Astrocyte (in vitro differentiated cells and primary cell): ENCODE data around the gene RANBP1. TPM values are rescaled to one million over a fixed set of nuclear protein-coding genes. Genes with fewer than 3 reads are reported as not detected.

Experiments
- DNase-seq: peaks from one replicate; pipeline ENCODE4 v3.0.0-alpha.2; 2010; ENCODE audit warnings: low read depth
- FAIRE-seq: peaks from 2 replicates; lab custom pipeline; 2011; peaks lifted over from hg19 to GRCh38; lab: Jason Lieb, UNC
- H2AFZ ChIP-seq: 2 replicates; pipeline ENCODE4 v1.6.0; 2012; ENCODE audit warnings: low read depth, low read length, inconsistent platforms
- H3K27ac ChIP-seq: 2 replicates; pipeline ENCODE4 v1.5.1; 2011; ENCODE audit warnings: low read depth, low read length, inconsistent platforms
- H3K27me3 ChIP-seq: 2 replicates; pipeline ENCODE4 v1.6.0; 2011; ENCODE audit warnings: low read length, inconsistent platforms; ENCODE audit not compliant: insufficient read depth
- H3K36me3 ChIP-seq: 2 replicates; pipeline ENCODE4 v1.5.1; 2011; ENCODE audit warnings: low read length, inconsistent platforms; ENCODE audit not compliant: insufficient read depth
- H3K4me1 ChIP-seq: 2 replicates; pipeline ENCODE4 v1.5.1; 2011; ENCODE audit warnings: low read length, inconsistent platforms; ENCODE audit not compliant: insufficient read depth
- H3K4me2 ChIP-seq: 2 replicates; pipeline ENCODE4 v1.6.0; 2012; ENCODE audit warnings: low read length, inconsistent platforms
- H3K4me3 ChIP-seq: 2 replicates; pipeline ENCODE4 v1.5.1; 2011; ENCODE audit warnings: low read depth, mild to moderate bottlenecking, low read length, inconsistent platforms; ENCODE audit not compliant: insufficient read depth
- H3K79me2 ChIP-seq: 2 replicates; pipeline ENCODE4 v1.6.0; 2012; ENCODE audit warnings: mild to moderate bottlenecking, low read length, inconsistent platforms; ENCODE audit not compliant: insufficient read depth
- H3K9ac ChIP-seq: 2 replicates; pipeline ENCODE4 v1.6.0; 2012; ENCODE audit warnings: mild to moderate bottlenecking, low read length, inconsistent platforms
- H3K9me3 ChIP-seq: 2 replicates; pipeline ENCODE4 v1.5.1; 2012; ENCODE audit warnings: low read depth, mild to moderate bottlenecking, low read length, inconsistent platforms; ENCODE audit not compliant: insufficient read depth
- H4K20me1 ChIP-seq: 2 replicates; pipeline ENCODE4 v1.6.0; 2012; ENCODE audit warnings: low read length, inconsistent platforms; ENCODE audit not compliant: insufficient read depth
- H3K27ac Mint-ChIP-seq: one replicate; pipeline ENCODE4 v1.8.0; 2021; ENCODE audit warnings: mild to moderate bottlenecking, mixed read lengths; ENCODE audit not compliant: unreplicated experiment
- H3K27me3 Mint-ChIP-seq: one replicate; pipeline ENCODE4 v1.8.0; 2021; ENCODE audit warnings: low read depth, mixed read lengths; ENCODE audit not compliant: unreplicated experiment
- H3K36me3 Mint-ChIP-seq: one replicate; pipeline ENCODE4 v1.8.0; 2021; ENCODE audit warnings: low read depth, mixed read lengths; ENCODE audit not compliant: unreplicated experiment
- H3K4me1 Mint-ChIP-seq: one replicate; pipeline ENCODE4 v1.8.0; 2021; ENCODE audit warnings: low read depth, mixed read lengths; ENCODE audit not compliant: unreplicated experiment
- H3K4me3 Mint-ChIP-seq: one replicate; pipeline ENCODE4 v1.8.0; 2021; ENCODE audit warnings: mild to moderate bottlenecking, moderate library complexity, mixed read lengths; ENCODE audit not compliant: unreplicated experiment
- H3K9me3 Mint-ChIP-seq: one replicate; pipeline ENCODE4 v1.8.0; 2021; ENCODE audit warnings: mild to moderate bottlenecking, mixed read lengths; ENCODE audit not compliant: unreplicated experiment
- CTCF ChIP-seq: IDR thresholded peaks from 2 replicates; pipeline ENCODE4 v1.5.1; 2011; ENCODE audit warnings: low read depth, mild to moderate bottlenecking, inconsistent platforms, low read length, moderate library complexity; ENCODE audit not compliant: insufficient read depth
- EZH2 ChIP-seq: IDR thresholded peaks from 2 replicates; pipeline ENCODE4 v1.6.1; 2012; ENCODE audit warnings: mild to moderate bottlenecking, low read length, inconsistent platforms; ENCODE audit not compliant: insufficient read depth
- total RNA-seq: library from RNA; stranded (reverse); gene quantifications from 2 replicates; pipeline ENCODE4 v1.2.1, GENCODE V29; 2021

Gene RANBP1
- total RNA-seq, 1 donor from 2014 or later, result 164 TPM

- TF ChIP-seq EZH2, result no peak
- no peak for TF ChIP-seq CTCF
- FAIRE-seq (no peak), DNase-seq (no peak)
- no peak overlapping the region for H3K27ac ChIP-seq
- H3K4me3 ChIP-seq, result no peak overlapping the region
- Mint-ChIP-seq H3K27ac (no peak overlapping the region), H3K9me3 (no peaks in the 10 kb centered on the region), H3K4me1 (peaks cover 2% of the 10 kb centered on the region), H3K4me3 (no peak overlapping the region), H3K27me3 (no peaks in the 10 kb centered on the region), H3K36me3 (peaks cover 11% of the 10 kb centered on the region)
- no peaks in the 10 kb centered on the region for H3K27me3 ChIP-seq
- no peaks in the 10 kb centered on the region for H3K4me1 ChIP-seq
- peaks cover 52% of the 10 kb centered on the region for H3K36me3 ChIP-seq
- no peak overlapping the region for H2AFZ ChIP-seq
- no peak overlapping the region for H3K4me2 ChIP-seq
- H3K9me3 ChIP-seq, result no peaks in the 10 kb centered on the region
- H3K79me2 ChIP-seq, result peaks cover 31% of the 10 kb centered on the region
- H3K9ac ChIP-seq, result no peak overlapping the region
- peaks cover 88% of the 10 kb centered on the region for H4K20me1 ChIP-seq
Observed at GRCh38 chr22:20109411-20110358, 6.2 kb upstream of the RANBP1 start.

GRCh38 chr22:20110359-20110985 lies 5.4 kb upstream of the RANBP1 start:
- Mint-ChIP-seq H3K9me3 (no peaks in the 10 kb centered on the region), H3K36me3 (peaks cover 13% of the 10 kb centered on the region), H3K4me1 (no peaks in the 10 kb centered on the region), H3K4me3 (no peak overlapping the region), H3K27me3 (no peaks in the 10 kb centered on the region), H3K27ac (no peak overlapping the region)
- H3K79me2 ChIP-seq, result peaks cover 31% of the 10 kb centered on the region
- no peaks in the 10 kb centered on the region for H3K27me3 ChIP-seq
- no peak for FAIRE-seq
- H3K4me2 ChIP-seq, result no peak overlapping the region
- no peak overlapping the region for H3K27ac ChIP-seq
- H3K4me3 ChIP-seq, result no peak overlapping the region
- H3K36me3 ChIP-seq, result peaks cover 46% of the 10 kb centered on the region
- H3K9ac ChIP-seq, result no peak overlapping the region
- H3K4me1 ChIP-seq, result no peaks in the 10 kb centered on the region
- peaks cover 80% of the 10 kb centered on the region for H4K20me1 ChIP-seq
- H2AFZ ChIP-seq, result no peak overlapping the region
- DNase-seq, result no peak
- H3K9me3 ChIP-seq, result no peaks in the 10 kb centered on the region
- TF ChIP-seq CTCF, result no peak
- no peak for TF ChIP-seq EZH2
